Activated CD4-positive, alpha-beta T cell treated with anti-CD3 and anti-CD28 coated beads, Interleukin-2, amount 50 U/mL, for 4 hours (primary cell): ENCODE data around the gene ENTREP3.

ENCODE experiments used
- DNase-seq, 2 experiments: peaks; one replicate each; pipeline ENCODE4 v3.0.0-alpha.2; 2020

Gene ENTREP3

DNA sequence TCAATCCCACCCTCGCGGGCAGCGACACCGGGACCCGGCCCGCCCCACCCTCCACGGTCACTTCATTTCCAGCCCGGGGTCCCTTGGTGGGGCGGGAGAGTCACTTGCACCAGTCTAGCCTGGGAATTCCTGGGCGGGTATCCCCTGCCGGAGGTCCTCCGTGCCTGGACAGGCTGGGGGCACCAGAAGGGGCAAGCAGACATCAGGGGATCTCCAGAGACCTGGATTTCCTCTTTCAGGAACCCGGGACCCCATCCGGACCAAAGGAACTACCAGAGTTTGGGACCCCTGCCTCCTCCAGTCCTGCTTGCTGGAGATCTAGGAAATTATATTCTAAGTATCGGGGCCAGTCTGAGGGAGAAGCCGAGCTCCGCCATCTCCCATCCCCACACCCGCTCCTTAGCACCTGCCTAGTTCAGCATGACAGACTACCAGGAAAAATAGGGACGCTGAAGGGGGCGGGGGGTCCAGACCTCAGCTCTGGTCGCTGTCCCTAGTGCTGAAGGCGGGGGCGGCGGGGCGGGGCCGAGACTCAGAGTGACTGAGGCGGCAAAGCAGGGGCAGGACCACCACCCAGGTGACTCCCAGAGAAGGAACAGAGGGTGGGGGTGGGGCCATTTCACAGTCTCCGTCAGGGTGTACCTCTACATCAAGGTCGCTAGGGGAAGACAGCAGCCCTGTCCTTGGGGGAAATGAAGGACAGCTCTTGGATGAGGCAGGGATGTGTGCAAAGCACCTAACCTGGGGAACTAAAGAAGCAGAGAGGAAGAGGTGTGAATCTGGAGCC is 22.8 kb upstream of the ENTREP3 start:
- DNase-seq, result peak; percentile 71 to 76

DNA sequence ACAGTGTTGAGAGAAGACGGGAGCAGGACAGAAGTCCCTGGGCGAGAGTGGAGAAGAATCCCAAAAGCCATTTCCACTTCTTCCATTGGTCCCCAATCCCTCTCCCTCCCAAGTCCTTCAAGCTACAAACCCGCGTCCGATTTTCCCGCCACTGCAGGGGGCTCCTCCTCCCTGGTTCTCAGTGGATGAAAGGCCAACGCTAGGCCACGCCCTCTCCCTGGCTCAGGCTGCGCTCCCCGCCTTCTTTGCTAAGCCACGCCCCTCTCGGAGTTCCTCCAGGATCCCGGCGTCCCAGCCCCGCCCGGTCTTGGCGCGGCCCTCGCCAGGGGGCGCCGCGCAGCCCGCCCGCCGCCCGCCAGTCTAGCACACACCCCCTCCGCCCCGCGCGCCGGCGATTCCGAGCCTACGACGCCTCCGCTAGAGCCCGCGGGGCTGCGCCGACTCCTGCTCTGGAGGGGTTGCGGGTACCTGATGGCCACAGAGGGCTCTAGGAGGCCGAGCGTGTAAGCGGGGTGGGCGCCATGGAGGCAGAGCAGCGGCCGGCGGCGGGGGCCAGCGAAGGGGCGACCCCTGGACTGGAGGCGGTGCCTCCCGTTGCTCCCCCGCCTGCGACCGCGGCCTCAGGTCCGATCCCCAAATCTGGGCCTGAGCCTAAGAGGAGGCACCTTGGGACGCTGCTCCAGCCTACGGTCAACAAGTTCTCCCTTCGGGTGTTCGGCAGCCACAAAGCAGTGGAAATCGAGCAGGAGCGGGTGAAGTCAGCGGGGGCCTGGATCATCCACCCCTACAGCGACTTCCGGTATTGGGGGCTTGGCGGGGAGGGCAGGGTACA is 22.0 kb upstream of the ENTREP3 start, which contains the start of gene HCN3:
HCN3 (plus strand) TSS at position 394 of the 832 bp plus-strand sequence; CDS start at position 522, 128 bp downstream.
- DNase-seq, result peak; percentile 92 to 93

DNA sequence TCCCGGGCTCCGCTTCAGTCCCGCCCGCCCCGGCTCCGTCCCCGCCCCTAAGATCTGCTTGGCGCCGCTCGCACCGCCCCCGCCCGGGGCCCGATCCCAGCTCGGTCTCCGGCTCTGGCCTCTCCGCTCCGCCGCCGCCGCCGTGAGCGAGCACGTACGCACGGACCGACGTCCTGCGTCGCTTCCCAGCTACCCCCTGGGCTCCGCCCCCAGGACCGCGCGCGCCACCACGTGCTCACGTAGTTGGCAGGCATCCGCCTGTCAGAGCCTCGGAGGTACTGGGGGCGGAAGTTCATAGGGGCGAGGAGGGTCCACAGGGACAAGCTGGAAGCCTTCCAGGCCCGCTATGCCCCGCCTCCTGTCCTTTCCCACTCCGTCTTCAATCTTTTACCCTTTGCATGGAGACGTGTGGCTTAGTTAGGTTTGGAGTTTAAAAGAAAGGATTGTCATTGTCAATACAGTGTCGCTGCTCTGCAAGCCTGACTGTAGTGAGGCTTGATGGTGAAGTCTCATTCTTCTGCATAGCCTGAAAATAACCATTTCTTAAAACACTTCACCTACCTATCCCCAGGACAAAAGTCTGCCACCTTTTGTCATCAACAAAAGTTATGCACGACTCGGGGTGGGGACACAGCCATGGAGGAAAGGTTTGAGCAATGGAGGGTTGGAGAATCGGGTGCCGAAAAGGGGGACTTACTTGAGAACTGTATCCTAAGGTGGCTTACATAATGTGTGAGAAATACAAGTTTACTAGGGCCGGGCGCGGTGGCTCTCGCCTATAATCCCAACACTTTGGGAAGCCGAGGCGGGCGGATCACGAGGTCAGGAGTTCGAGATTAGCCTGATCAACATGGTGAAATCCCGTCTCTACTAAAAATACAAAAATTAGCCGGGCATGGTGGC is 18.3 kb upstream of the ENTREP3 start, which contains the start of gene CLK2:
CLK2 (minus strand) TSS at position 162 of the 903 bp plus-strand sequence. CDS start 2,527 bp downstream, outside the sequence.
- DNase-seq, result peak; percentile 94 to 95

DNA sequence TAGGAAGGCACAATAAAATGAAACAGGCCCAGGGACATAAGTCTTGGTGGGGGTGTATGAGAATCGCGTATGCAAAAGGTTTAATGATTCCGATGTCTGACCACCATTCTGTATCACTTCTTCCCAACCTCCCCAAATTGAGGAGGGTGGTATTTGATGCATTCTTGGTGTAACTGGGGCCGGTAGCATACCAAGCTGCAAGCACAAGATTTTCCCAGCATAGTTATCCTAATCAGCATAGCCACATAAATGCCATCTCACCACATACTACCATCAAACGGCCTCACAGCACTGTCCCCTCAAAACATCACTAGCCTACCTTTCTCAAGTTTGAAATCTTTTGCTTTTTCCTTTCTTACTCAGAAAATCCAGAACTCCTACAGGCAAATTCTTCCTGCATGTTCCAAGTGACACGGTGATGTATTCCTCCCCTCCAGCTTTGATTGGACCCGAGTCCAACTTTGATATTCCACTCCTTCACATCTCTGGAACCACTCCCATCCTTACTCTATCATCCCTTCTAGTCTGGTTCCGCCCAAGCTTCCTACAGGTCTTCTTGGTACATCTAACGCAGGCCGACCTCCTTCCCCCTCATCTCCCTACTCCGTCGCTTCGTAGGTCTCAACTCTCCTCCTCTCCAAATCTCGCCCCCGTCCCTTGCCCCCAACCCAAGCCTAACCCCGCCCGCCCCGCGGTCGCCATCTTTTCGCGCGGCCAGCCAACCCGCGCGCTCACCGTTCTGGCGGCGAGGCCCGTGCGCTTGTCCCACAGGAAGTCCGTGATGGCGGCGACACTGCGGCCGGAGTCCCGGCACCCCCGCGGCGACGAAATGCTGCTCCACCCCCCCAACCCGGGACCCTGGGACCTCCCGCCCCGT is 17.4 kb upstream of the ENTREP3 start:
- DNase-seq, result peak in 1 of 2 experiments; percentile 35

DNA sequence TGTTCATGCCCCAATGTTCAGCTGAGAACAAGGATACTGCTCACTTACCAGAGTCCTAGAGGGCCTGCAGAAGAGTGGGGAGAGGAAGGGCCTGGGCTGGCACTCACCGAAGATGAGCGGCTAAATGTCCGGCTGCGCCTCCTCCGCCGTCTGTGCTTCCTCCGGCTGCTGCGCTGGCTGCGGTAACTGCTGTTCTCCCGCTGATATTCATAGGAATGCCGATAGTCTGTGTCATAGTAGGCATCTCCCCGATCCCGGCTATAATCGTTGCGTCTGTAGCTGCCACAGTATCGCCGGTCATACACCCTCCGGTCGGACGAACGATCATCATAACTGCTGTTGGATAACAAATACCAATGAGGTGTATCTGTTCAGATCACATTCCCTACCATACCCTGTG is 14.1 kb upstream of the ENTREP3 start:
- DNase-seq, result no peak

DNA sequence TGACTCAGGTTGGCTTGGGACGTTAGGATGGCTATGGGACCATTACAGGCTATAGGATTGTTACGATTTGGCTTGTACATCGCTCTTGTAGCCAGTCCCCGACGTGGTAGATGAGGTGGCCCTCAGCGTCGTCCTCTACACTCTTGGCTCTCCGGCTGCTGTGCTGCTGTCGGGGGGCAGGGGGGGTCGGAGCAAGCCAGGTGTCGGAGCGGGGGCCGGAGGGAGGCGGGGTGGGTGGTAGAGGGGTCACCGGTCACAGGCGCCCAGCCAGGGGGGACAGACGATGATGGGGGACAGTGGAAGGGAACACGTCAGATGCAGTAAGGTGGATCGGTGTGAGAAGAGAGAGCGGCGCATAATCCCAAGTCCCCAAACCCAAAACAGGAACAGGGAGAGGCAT is 13.3 kb upstream of the ENTREP3 start:
- DNase-seq, result no peak

DNA sequence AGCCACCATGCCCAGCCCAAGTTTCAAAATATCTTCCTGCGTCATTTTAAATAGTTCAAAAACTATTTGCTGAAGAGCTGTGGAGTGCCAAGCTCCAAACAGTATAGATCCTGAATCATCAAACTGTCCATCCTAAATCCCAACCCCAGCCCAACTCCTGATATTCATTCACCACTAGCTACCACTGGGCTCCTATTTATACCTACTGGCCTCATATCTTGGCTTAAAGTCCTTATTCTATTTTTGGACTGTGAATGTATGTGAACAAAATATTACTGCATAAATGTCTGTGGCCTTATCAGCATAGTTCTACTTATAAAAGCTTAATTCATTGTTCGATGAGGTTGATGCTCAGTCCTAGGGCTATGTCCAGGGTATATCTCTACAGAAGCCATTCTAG is 12.1 kb upstream of the ENTREP3 start:
- no peak for DNase-seq

DNA sequence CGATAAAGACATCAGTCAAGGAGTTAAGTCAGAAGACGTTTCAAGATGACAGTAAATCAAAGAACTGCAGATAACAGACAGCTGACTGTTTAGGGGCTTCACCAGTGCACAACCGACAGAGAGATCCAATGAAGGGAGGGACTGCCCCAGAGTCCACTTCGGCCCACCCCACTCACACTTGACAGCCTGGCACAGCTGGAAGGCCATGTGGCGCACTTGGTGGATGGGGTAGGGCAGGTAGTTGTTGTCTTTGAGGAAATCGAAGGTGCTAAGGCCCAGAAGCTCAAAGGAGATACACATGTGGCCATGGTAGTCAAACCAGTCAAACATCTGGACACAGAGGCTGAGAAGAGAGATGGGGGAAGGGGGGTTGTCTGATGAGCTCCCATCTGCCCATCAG is 11.3 kb upstream of the ENTREP3 start:
- no peak for DNase-seq

DNA sequence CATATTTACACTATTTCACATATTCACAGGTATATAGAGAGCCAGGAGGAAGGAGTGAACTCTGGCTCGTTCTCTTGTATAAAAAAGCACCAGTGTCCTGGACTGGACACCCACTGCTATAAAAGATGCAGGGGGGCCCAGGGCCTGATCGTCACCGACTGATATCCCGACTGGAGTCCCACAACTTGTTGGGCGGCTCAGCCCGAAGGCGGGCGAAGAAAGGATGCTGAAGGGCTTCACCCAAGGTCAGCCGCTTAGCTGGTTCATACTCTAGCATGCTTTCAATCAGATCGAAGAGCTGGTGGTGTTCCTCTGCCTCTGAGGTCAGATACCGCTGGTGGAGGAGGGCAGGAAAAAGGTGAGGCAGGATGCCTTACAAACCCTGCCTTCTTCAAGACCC is 7.8 kb upstream of the ENTREP3 start:
- DNase-seq, result no peak

DNA sequence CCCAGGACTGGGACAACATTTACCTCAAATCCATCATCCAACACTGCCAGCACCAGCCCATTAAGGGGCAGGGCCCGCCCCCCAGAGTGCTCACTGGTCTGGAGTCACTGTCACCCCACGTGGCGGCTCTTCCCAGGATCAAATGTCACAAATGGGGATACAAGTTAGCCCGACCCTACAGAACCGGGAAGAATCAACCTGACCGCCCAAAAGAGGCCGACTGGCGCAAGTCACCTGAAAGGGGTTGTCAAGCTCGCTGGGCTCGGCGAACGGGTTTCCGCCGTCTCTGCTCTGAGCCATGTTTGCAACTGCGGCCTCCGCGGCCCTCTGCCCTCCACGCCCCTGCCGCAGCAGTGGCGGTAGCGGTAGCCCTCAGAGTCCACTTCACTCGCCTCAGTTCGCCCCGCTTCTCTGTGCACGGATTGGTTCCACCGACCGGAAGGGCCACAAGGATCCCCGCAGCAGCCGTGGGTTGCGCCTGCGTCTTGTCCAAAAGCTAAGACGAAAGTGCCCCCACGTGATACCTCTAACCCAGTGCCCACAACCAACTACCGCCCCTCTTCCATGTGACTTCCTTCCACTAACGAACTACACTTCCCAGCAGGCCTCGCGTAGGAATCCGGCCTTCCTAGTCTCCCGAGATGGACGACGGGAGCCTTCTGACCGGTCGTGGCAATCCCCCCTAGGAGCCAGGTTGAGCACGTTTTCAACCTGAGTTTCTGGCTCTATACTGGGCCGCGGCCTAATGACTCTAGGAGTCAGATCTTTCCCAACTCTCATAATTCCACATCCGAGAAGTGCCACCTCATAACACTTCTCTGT is 6.8 kb upstream of the ENTREP3 start, which contains the start of gene SCAMP3:
SCAMP3 (minus strand) TSS at position 509 of the 822 bp plus-strand sequence; CDS start at position 300, 209 bp downstream.
- DNase-seq, result peak; percentile 77

DNA sequence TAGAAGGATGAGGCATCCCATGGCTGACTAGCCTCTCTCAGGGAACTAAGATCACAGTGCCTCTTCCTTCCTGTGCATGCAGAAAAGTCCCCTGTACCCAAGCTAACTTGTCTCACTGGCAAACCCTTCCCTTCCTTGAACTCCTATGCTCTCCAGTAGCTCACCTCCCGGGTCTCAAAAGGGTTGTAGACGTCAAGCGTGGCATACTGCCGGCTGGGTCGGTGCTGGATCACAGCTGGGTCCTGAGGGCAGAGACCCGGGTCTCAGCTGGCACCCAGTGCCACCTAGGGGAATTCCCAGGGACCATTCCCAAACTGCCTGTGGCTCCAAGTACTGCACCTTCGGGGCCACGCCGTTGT is 6.2 kb upstream of the ENTREP3 start:
- DNase-seq, result no peak

DNA sequence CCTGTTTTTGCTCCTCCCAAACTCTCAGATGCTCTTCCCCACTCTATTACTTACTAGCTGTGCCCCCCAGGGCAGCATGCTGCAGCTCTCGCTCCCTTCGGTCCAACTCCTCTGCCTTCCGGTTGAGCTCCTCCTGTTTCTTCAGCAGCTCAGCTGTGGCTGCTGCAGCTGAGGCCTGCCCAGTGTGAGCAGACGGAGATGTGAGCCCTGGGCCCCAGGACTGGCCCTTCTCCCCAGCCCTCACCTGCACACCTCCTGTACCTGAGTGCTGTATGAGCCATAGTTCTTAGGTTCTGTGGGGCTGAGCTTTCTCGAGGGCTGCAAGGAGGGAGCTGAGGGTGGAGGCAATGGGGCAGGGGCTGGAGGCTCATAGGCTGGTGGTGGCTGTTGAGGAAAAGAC is 5.0 kb upstream of the ENTREP3 start:
- no peak for DNase-seq

DNA sequence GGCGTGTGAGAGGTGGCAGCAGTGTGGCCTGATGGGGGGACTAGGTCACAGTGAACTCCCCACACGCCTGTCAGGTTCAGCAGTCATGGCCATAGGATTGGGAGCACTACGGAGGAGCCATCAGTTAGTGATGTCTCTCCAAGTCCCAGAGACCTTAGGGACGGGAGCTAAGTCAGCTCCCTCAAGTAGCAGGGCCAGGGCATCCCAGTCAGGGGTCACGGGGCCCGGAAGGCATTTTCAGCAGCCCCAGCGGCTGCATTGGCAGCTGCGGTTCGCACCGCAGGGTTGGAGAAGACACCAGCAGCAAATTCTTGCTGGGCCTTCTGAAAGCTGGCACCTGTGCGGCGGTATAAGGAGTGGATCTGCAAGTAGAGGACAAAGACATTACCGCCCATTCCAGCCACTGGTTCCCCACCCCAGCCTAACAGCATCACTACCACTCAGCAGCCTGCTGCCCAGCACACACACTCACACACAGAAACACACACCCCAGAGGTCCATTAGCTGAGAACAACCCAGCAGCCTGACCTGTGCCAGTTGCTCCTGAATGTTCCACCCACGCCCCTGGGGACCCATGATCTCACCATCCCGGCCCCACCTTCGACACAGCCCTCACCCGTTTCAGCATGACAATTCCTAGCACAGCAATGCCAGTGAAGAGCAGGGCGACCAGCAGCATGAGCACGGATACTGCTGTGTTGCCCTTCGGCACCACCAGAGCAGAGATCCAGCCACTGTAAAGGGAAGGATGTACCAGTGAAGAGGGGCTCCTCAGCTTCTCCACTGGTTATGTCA is 972 bp upstream of the ENTREP3 start:
- DNase-seq, result no peak

DNA sequence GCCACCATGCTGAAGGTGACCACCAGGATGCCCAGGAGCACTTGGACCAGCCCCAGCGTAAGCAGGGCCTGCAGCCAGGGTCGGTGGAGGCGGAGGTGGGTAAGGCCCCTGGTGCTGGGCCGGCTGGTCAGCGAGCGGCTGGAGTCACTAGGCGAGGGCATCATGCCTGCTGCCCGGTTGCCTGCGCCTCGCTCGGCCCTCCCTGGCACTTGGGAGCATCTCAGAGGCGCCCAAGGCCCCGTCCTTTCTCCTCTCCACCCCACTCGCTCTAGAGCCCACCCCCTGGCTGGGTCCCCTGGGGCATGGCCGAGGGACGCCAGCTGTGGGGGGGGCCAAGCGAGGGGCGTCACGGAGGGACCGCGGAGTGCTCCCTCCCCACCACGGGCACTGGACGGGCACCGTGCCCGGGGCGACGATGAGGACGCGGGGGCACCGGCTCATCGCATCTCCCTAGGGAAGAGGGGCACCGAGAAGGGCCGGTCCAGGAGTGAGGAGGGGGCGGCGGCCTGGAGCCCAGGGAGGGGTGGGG is 505 bp downstream of the ENTREP3 start:
- DNase-seq, result no peak

DNA sequence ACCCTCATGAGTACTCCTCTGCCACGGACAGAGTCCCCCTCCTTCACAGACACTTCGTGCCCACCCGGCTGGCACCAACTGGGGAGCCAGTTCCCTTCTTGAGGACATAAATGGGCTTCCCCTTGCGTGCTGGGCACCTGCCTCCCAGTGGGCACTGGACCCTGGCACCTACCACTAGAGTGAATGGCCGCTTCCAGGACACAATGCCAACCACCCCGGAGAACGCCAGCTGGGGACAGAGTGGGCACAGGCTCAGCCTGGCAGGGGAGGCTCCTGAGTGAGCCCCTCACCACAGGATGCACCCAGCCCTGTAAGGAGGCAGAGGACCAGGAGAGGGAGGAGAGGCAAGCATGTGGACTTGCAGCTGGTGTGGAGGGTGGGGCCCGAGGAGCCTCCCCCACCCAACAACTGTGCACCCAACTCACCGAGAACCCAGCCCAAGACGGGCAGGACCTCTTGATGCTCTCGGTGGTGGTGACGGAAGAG is 1.0 kb downstream of the ENTREP3 start:
- DNase-seq, result no peak

DNA sequence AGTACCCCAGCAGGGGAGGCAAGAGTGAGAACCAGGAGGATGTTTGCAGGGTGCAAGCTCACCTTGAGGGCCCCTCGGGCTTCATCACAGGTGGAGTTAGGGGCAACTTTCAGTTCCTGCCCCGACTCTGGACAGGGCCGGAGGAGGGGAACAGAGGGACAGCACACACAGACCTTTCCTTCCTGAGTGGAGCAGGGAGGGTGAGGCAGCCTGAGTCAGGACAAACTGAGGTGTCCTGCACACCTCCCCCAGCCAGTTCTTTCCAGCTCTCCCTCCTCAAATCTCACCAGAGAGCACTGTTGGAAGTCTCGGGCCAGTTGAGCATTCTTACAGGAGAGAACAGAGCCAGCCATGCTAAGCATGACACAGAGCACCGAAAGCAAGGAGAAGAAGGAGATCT is 1.5 kb downstream of the ENTREP3 start:
- no peak for DNase-seq

DNA sequence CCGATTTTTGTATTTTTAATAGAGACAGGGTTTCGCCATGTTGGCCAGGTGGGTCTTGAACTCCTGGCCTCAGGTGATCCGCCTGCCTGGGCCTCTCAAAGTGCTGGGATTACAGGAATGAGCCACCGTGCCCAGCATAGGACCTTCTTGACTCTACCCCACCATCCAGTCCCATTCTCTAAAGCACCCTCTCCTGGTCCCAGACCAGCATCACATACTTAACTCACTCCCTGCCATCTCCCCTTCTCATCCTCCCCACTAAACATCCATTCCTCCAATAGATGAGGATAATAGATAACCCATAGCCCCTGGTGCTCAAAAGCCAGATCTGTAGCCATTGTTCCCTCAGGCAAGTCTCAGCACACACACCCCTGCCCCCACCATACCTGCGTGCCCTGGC is 2.1 kb downstream of the ENTREP3 start:
- DNase-seq, result no peak

DNA sequence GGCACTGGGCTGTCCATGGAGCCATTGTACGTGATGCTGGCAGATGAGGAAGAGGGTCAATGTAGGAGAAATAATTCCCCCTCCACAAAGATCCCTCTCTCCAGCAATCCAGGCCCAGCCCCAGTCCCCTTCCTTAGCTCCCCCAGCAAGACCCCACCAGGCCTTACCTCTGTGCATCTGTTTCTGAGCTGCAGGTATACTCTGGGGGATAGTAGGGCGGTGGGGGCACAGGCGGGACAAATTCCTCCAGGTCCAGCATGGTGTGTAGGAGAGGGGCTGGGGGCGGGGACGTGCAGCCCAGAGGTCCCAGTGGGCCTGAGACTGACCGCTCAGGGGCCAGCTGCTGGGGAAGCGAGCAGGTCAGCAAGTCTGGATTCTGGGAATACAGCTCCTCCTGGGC is 3.7 kb downstream of the ENTREP3 start:
- no peak for DNase-seq

DNA sequence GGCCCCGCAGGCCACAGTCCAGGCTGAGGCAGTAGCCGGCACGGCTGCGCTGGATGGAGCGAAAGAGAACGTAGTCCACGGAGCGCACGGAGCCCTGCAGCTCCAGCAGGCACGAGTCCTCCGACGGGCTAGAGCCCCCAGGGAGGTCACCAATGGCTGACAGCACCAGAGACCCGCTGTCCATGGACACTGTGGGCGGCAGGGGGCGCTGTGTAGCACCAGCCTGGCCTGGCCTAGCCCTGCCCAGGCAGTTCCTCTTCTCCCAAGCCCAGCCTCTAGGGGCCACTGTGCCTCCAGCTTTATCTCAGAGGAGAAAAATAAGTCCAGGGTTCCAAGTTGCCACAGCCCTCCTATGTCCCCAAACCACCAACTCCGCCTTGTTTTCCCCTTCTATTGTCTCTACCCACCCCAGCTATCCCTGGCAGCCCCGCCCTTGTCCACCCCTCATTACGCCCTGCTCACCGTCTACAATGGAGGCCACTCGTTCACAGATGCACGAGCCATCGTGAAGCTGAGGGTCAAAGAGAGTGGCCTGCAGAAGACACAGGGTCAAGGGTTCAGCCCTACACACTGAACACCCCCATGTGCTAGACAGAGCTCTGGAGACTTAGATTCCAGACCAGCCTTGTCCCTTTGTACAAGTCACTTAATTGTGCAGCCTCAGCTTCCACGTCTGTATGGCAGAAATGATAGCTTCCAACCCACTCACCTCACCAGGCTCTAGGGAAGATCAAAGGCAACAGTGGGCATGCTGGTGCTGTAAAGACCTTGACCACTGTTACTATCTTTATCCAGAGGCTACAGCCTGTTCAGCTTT is 4.4 kb downstream of the ENTREP3 start:
- DNase-seq, result peak; percentile 96
